ENCODE data around the gene FAM83D. TPM values are rescaled to one million over a fixed set of nuclear protein-coding genes. Genes with fewer than 3 reads are reported as not detected.
"Not testable (repeated sequence)": the region's sequence is repeated elsewhere in the genome, so short reads cannot be mapped to it uniquely, and the experiment has no call there.

FAM83D gene
- total RNA-seq, 2 donors from 2014 or later = 2.1 to 3.3 TPM

DNA sequence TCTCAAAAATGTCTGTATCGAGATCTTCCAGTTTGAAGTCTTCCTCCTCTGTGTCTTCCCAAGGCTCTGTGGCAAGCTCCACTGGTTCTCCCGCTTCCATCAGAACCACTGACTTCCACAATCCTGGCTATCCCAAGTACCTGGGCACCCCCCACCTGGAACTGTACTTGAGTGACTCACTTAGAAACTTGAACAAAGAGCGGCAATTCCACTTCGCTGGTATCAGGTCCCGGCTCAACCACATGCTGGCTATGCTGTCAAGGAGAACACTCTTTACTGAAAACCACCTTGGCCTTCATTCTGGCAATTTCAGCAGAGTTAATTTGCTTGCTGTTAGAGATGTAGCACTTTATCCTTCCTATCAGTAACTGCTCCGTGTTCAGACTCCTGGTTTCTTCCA, 25.9 kb downstream of the FAM83D start:
- Mint-ChIP-seq H3K27ac (no peak overlapping the region), H3K4me3 (no peak overlapping the region), H3K36me3 (ENCODE audit: low read depth) (no peaks in the 10 kb centered on the region), H3K27me3 (no peaks in the 10 kb centered on the region), H3K4me1 (no peaks in the 10 kb centered on the region)
- DNase-seq (no peak), ATAC-seq (no peak)
- no peaks in the 10 kb centered on the region for H3K9me3 ChIP-seq (ENCODE audit: control insufficient read depth, low read length, poor library complexity, severe bottlenecking)

DNA sequence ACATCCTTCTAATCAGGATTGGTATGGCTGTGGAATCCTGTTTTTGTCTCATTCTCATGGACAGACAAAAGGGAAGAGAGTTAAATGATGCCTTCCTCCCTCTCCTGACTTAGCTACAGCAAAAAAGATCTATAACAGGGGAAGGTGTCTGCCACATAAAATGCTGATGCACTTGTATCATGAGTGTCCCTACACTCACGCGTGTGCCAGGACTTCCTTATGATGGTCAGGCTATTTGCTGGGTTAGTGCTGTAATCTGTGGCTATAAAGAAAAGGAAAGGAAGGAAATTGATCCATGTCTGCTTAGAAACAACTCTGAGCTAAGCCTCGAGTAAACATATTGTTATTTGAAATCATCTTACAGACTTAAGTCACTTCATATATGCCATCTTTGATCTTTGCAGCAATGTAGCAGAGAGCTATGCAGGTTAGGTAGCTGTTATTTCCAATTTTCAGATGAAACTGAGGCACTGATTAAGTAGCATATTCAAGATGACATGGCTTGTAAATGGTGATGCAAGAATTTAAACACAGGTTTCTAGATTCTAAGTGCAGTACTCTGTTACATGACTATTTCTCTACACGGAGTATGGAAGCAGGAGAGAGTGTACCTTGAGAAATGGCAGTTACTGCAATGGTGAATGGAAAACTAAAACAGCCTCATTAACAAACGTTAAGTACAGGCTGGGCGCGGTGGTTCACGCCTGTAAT, 27.6 kb downstream of the FAM83D start:
- H3K4me1 Mint-ChIP-seq = no peaks in the 10 kb centered on the region
- H3K36me3 Mint-ChIP-seq (ENCODE audit: low read depth) = no peaks in the 10 kb centered on the region
- H3K27ac Mint-ChIP-seq = no peak overlapping the region
- ATAC-seq (no peak), DNase-seq (no peak)
- no peaks in the 10 kb centered on the region for H3K9me3 ChIP-seq (ENCODE audit: control insufficient read depth, low read length, poor library complexity, severe bottlenecking)
- H3K27me3 Mint-ChIP-seq = no peaks in the 10 kb centered on the region
- no peak overlapping the region for H3K4me3 Mint-ChIP-seq

DNA sequence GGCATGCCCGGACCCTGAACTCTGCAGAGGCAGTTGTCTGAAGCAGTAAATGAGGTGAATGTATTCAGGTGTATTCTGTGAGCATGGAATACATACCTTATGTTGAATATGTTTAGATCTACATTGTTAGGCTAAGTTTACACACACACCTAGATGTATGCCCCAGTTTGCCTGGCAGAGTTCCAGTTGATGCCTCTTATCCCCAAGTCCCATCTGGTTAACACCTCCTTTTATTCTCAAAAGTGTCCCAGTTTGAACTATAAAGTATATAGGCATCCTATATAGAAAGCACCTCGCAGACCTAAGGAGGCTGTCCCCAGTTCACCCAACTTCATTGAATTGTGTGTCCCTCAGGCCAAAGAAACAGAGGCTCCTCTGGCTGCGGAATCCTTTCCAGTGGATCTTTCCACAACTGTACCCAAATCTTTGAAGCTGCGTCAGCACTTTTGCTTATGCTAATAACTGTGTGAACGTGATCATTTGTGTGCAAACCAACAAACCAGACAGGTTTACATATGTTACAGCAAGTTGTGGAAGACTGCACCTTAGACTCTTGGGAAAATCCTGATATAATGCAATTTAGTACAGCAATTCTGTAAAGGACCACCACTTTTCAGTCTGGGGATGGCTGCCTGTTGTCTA, 31.1 kb downstream of the FAM83D start:
- H3K4me1 Mint-ChIP-seq = peaks cover 7% of the 10 kb centered on the region
- H3K4me3 Mint-ChIP-seq = no peak overlapping the region
- H3K9me3 ChIP-seq (ENCODE audit: control insufficient read depth, low read length, poor library complexity, severe bottlenecking) = no peaks in the 10 kb centered on the region
- DNase-seq (no peak), ATAC-seq (no peak)
- no peaks in the 10 kb centered on the region for H3K36me3 Mint-ChIP-seq (ENCODE audit: low read depth)
- no peaks in the 10 kb centered on the region for H3K27me3 Mint-ChIP-seq
- no peak overlapping the region for H3K27ac Mint-ChIP-seq

DNA sequence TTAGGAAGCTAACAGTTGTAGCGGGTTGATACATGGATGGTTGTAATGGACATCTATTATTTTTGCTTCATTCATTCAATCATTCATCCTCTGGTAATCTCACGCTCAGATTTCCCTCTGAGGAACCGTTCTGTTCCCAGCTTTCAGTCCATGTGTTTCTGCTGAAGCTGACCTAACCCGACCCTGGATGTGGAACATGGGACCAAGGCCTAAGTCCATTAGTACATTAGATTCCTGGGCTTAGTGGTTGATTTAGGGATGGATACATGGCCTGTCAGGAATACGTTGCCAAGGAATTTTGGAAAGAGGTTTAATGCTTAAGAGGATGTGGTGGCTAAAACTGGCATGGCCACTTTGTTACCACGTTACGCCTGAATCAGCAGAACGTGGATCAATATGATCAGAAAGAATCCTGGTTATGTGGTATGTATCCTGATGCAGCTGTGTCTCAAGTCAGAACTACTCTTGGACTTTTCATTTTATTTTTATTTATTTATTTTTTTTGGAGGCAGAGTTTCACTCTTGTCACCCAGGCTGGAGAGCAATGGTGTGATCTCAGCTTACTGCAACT, 31.8 kb downstream of the FAM83D start:
- DNase-seq (no peak), ATAC-seq (no peak)
- Mint-ChIP-seq H3K4me3 (no peak overlapping the region), H3K27me3 (no peaks in the 10 kb centered on the region), H3K36me3 (ENCODE audit: low read depth) (no peaks in the 10 kb centered on the region), H3K27ac (no peak overlapping the region), H3K4me1 (peaks cover 11% of the 10 kb centered on the region)
- H3K9me3 ChIP-seq (ENCODE audit: control insufficient read depth, low read length, poor library complexity, severe bottlenecking) = no peaks in the 10 kb centered on the region

DNA sequence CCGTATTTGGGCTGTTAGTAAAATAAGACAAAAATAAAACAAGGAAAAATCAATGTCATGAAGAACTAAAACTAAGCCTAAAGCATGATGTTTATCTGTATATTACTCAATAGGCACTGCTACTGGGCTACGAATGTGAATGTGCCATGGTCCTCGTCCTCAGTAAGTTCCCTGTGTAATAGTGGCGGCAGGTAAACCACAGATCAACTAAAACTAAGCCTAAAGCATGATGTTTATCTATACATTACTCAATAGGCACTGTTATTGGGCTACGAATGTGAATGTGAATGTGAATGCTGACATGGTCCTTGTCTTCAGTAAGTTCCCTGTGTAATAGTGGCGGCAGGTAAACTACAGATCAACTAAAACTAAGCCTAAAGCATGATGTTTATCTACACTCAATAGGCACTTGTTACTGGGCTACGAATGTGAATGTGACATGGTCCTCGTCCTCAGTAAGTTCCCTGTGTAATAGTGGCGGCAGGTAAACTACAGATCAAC, 34.0 kb downstream of the FAM83D start:
- not testable (repeated sequence) for H3K4me3 Mint-ChIP-seq, ATAC-seq
- peaks cover 18% of the 10 kb centered on the region for H3K4me1 Mint-ChIP-seq

DNA sequence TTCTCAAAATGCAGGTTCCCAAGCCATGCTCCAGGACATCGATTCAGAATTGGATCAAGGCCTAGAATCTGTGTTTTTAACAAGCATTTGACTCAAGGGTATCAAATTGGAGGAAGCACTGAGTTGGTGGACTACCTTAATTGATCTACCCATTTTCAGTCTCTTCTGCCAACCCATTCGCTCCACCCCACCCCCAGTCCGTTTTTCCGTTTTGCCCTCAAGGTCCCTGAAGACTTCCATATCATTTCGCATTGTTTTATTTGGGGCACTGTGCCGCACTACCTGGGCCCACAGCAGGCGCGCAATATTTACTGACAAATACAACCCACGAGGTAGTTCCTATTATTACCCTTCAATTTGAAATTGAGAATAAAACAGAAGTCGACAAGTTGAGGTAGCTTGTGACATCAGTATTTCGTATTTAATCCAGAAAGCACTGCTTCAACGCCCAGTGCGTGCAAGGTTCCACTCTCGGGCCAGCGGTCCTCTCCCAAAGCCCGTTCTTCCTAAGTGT, 35.4 kb downstream of the FAM83D start:
- ATAC-seq (no peak), DNase-seq (no peak)
- H3K4me1 Mint-ChIP-seq = peaks cover 18% of the 10 kb centered on the region
- no peaks in the 10 kb centered on the region for H3K27me3 Mint-ChIP-seq
- peak overlapping the region; percentile 94 for H3K27ac Mint-ChIP-seq
- no peaks in the 10 kb centered on the region for H3K9me3 ChIP-seq (ENCODE audit: control insufficient read depth, low read length, poor library complexity, severe bottlenecking)
- peaks cover 2% of the 10 kb centered on the region for H3K36me3 Mint-ChIP-seq (ENCODE audit: low read depth)
- H3K4me3 Mint-ChIP-seq = peak overlapping the region; percentile 93

More for the DNA sequence above, 34.0 kb downstream of the FAM83D start:
- H3K27me3 Mint-ChIP-seq; H3K36me3 Mint-ChIP-seq (ENCODE audit: low read depth); DNase-seq; H3K9me3 ChIP-seq (ENCODE audit: control insufficient read depth, low read length, poor library complexity, severe bottlenecking); H3K27ac Mint-ChIP-seq: not testable (repeated sequence)

DNA sequence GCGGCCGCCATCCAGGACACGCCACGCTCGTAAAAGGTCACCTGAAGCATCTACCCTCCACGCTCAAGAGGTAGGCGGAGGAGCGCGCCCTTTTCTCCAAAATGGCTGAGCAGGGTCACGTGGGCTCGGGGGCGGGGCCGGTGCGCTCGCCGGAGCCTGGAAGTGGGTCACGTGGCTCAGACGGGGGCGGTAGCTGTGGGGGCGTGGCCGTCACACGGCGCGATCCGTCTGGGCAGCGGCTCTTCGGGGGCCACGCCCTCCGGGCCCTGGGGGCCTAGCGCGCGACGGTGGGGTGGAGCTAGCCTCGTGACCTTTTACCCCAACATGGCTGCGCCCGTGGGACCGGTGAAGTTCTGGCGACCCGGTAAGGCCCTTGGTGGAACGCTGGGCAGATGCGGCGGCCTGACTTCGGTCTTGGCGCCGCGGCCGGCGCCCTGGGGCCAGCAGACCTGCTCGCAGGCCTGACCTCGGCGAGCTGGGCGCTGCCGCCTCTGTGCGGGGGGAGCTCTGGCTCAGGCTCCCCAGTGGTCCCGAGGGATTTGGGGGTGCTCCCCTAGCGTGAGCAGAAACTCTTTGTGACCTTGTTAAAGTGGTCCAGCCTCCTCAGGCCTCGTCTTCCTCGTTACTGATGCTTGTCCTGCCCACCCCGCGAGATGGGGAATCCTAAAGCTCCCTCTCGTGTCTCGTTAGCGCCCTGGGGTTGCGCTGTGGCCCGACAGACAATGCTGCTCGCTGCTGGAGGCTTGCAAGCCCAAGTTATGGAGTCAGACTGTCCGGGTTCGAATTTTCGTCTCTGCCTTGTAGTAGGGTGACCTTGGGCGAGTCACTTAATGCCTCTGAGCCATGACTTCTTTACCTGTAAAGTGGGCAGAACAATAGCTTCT, 36.1 kb downstream of the FAM83D start, which contains the start of gene DHX35:
Gene DHX35, plus strand, starts transcription at position 301 of the 884 bp plus-strand sequence. Its CDS starts 24 bp downstream, at position 325.
- peaks cover 18% of the 10 kb centered on the region for H3K4me1 Mint-ChIP-seq
- peak within 1 kb of the TSS; percentile 93 for H3K4me3 Mint-ChIP-seq
- H3K27me3 Mint-ChIP-seq = no peaks in the 10 kb centered on the region
- ATAC-seq (peak; percentile 99), DNase-seq (peak; percentile 98 to 99 (median 99))
- peak within 1 kb of the TSS; percentile 94 for H3K27ac Mint-ChIP-seq
- peaks cover 2% of the 10 kb centered on the region for H3K36me3 Mint-ChIP-seq (ENCODE audit: low read depth)
- H3K9me3 ChIP-seq (ENCODE audit: control insufficient read depth, low read length, poor library complexity, severe bottlenecking) = no peaks in the 10 kb centered on the region

DNA sequence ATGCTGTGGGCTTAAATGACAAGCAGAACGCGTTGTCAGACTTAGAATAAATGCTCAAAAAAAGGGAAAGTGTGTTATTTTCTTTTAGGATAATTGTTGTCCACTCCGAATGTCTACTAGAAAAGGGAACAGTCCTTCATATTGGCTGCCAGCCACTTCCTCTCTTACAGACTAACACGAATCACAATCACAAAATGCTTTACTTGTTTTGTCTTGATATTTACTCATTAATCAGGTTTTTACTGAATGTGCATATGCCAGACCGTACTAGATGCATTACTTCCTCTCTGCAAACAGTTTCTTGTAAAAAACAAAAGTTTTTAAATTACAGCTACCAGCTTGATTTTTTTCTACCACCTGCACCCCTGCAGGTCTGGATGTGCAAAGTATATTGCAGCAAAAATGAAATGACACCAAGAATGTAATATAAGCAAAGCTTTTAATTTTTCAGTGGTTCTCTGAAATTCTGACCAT, 36.7 kb downstream of the FAM83D start:
- H3K9me3 ChIP-seq (ENCODE audit: control insufficient read depth, low read length, poor library complexity, severe bottlenecking) = no peaks in the 10 kb centered on the region
- Mint-ChIP-seq H3K27me3 (no peaks in the 10 kb centered on the region), H3K36me3 (ENCODE audit: low read depth) (peaks cover 2% of the 10 kb centered on the region), H3K27ac (peak overlapping the region; percentile 94), H3K4me3 (peak overlapping the region; percentile 93), H3K4me1 (peaks cover 18% of the 10 kb centered on the region)
- ATAC-seq (no peak), DNase-seq (no peak)

DNA sequence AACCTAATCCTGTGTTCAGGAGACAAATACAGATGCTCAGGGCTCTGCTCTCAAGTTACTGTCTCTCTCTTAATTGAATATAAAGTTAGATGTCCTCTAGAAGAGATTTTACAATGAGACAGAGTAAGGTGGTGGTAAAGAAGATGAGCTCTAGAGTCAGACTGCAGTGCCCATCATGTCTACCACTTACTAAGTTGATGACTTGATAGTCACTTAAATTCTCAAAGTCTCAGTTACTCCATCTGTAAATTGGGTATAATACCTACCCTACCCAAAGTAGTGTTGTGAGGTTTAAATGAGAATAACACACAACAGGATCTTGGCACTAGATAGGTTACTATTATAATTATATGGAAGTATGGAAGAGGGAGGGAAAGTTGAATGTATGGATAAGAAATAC, 37.5 kb downstream of the FAM83D start:
- no peak overlapping the region for H3K4me3 Mint-ChIP-seq
- H3K9me3 ChIP-seq (ENCODE audit: control insufficient read depth, low read length, poor library complexity, severe bottlenecking) = no peaks in the 10 kb centered on the region
- ATAC-seq = no peak
- no peaks in the 10 kb centered on the region for H3K27me3 Mint-ChIP-seq
- DNase-seq = no peak
- peaks cover 18% of the 10 kb centered on the region for H3K4me1 Mint-ChIP-seq
- peak overlapping the region; percentile 2 for H3K27ac Mint-ChIP-seq
- peaks cover 2% of the 10 kb centered on the region for H3K36me3 Mint-ChIP-seq (ENCODE audit: low read depth)

DNA sequence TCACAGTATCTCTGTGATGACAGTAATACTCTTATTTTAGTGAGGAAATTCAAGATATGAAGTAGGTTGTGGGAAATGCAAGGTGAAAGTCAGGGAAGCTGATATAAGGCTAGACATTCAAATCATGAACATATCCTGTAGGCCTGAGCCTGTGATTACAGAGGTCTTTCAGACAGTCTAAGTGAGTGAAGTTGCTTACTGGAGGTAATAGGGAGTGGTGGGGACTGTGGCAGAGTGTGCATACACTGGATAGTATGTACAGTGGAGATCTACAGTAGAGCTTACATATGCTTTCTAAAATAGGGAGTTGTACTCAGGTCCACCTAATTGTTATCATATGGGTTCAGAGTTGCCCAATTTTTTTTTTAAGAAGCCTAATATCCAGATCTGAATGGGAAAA, 39.0 kb downstream of the FAM83D start:
- DNase-seq = no peak
- H3K36me3 Mint-ChIP-seq (ENCODE audit: low read depth) = peaks cover 2% of the 10 kb centered on the region
- H3K27ac Mint-ChIP-seq = no peak overlapping the region
- no peak for ATAC-seq
- no peaks in the 10 kb centered on the region for H3K27me3 Mint-ChIP-seq
- H3K9me3 ChIP-seq (ENCODE audit: control insufficient read depth, low read length, poor library complexity, severe bottlenecking) = no peaks in the 10 kb centered on the region
- H3K4me3 Mint-ChIP-seq = no peak overlapping the region
- peaks cover 18% of the 10 kb centered on the region for H3K4me1 Mint-ChIP-seq

DNA sequence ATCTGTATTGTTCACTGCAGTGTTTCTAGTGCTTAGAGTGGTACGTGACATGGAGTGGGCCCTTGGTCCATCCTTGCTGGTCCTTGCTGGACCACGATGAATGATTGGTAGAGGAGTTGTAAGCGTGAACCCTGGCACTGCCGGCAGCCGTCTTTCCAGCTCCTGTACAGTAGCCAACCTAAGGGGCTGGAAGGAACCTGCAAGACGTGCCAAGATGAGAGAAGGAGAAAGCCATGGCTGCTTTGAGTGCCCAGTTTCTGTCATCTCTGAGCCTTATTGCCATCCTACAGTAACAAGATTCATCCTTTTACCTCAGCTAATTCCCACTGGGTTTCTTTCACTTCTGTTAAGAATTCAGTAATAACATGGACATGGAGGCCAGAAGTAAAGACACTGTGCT, 41.9 kb downstream of the FAM83D start:
- Mint-ChIP-seq H3K4me1 (peaks cover 10% of the 10 kb centered on the region), H3K27me3 (no peaks in the 10 kb centered on the region), H3K27ac (no peak overlapping the region), H3K4me3 (no peak overlapping the region), H3K36me3 (ENCODE audit: low read depth) (peaks cover 7% of the 10 kb centered on the region)
- H3K9me3 ChIP-seq (ENCODE audit: control insufficient read depth, low read length, poor library complexity, severe bottlenecking) = no peaks in the 10 kb centered on the region
- ATAC-seq = no peak
- DNase-seq = no peak

DNA sequence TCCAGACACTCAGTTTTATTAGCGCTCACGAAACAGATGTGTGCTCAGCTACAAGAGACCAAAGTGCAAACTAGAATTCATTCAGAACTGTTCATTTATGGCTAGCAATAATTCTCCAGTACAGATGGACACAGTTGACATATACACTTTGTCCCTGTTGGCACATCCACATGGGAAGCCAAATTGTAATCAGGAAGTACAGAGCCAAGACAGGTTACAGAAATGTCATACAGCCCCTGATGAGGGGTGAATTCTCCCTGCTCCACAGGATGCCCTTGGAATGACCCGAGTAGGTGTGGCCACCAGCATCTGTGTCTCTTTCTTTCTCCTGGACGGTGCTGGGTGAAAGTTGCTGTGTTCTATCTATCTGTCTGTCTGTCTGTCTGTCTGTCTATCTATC, 43.5 kb downstream of the FAM83D start:
- Mint-ChIP-seq H3K4me1 (peaks cover 12% of the 10 kb centered on the region), H3K36me3 (ENCODE audit: low read depth) (peaks cover 14% of the 10 kb centered on the region), H3K27ac (peak overlapping the region; percentile 72), H3K27me3 (no peaks in the 10 kb centered on the region), H3K4me3 (no peak overlapping the region)
- H3K9me3 ChIP-seq (ENCODE audit: control insufficient read depth, low read length, poor library complexity, severe bottlenecking) = no peaks in the 10 kb centered on the region
- ATAC-seq = no peak
- DNase-seq = no peak
